ENCODE measurements around the gene RLN1. TPM values are rescaled to one million over a fixed set of nuclear protein-coding genes. Genes with fewer than 3 reads are reported as not detected.

The RLN1 gene
- total and polyA plus RNA-seq, 2 experiments from 2014 or later = not detected

DNA sequence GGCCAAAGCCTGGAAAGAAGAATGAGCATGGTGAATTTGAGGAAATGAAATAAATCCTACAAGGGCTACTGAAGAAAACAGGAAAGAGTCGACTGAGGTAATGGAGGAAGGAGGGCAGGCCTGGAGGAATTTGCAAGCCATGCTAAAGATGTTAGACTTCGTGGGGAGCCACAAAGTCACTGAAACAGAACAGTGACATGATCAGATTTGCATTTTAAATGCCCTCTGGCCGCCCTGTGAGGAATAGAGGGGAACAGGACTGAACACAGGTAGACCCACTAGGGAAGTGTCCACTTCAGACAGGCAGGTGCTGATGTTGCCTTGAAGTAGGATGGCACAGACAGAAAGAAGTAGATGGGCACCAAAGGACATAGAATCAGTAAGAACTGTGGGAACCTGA, 42.8 kb upstream of the RLN1 start:
- no peak for DNase-seq
- Histone ChIP-seq H3F3A (ENCODE audit: insufficient read depth) (no peaks in the 10 kb centered on the region), H3K4me2 (ENCODE audit: unreplicated experiment) (no peak overlapping the region), H3K27me3 (replicated peaks; ENCODE audit: insufficient read depth) (no peaks in the 10 kb centered on the region), H3K36me3 (ENCODE audit: low read depth) (no peaks in the 10 kb centered on the region), H3K79me2 (ENCODE audit: insufficient read depth) (no peaks in the 10 kb centered on the region), H3K9me3 (ENCODE audit: low read depth) (no peaks in the 10 kb centered on the region), H3K27ac (no peak overlapping the region), H4K20me1 (ENCODE audit: insufficient read depth) (no peaks in the 10 kb centered on the region), H2AFZ (no peak overlapping the region), H3K9me2 (ENCODE audit: insufficient read depth) (no peaks in the 10 kb centered on the region), H3K9ac (no peak overlapping the region), H3K4me3 (no peak overlapping the region), H3K4me1 (ENCODE audit: insufficient read depth) (no peaks in the 10 kb centered on the region; the same call in 1 of the 2 replicates)
- TF ChIP-seq EZH2phosphoT487 (IDR thresholded peaks at IDR 0.05; ENCODE audit: insufficient read depth, low read depth) = no peak
- TF ChIP-seq EZH2 (IDR thresholded peaks at IDR 0.05; ENCODE audit: insufficient read depth, poor library complexity, severe bottlenecking) = no peak
- 80 to 85% methylated on average over 3 of the region's 3 CpGs for WGBS, 2 experiments (ENCODE audit: low coverage in 1 of 2, low lambda C conversion rate in 2 of 2, missing lambda C conversion rate in 2 of 2)
- in situ Hi-C loops (cut with MboI) = no loop called here

DNA sequence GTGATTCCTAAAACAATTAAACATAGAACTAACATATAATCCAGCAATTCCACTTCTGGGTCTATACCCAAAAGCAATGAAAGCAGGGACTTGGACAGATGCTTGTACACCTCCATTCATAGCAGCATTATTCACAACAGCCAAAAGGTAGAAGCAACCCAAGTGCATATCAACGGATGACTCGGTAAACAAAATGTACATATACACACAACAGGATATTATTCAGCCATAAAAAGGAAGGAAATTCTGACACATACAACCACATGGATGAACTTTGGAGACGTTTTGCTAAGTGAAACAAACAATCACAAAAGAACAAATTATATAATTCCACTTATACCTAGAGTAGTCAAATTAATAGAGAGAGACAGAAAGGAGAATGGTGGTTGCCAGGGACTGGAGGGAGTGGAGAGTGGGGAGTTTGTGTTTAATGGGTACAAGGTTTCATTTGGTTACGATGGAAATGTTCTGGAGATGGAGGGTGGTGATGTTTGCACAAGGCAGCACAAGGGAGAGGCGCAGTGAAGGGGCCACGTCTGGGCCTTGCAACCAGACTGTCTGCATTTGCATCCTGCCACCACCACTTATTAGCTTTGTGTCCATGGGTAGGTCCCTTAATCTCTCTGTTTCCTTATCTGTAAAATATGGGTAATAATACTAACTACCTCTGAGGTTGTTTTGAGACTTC, 36.3 kb upstream of the RLN1 start:
- H3K9me3 ChIP-seq (ENCODE audit: low read depth) = no peaks in the 10 kb centered on the region
- H3K79me2 ChIP-seq (ENCODE audit: insufficient read depth) = no peaks in the 10 kb centered on the region
- H3K4me2 ChIP-seq (ENCODE audit: unreplicated experiment) = no peak overlapping the region
- no peak overlapping the region for H3K27ac ChIP-seq
- H3K4me3 ChIP-seq = no peak overlapping the region
- no peak overlapping the region for H2AFZ ChIP-seq
- H3K27me3 ChIP-seq (replicated peaks; ENCODE audit: insufficient read depth) = no peaks in the 10 kb centered on the region
- TF ChIP-seq EZH2phosphoT487 (IDR thresholded peaks at IDR 0.05; ENCODE audit: insufficient read depth, low read depth) (no peak), EZH2 (IDR thresholded peaks at IDR 0.05; ENCODE audit: insufficient read depth, poor library complexity, severe bottlenecking) (no peak)
- H3K9me2 ChIP-seq (ENCODE audit: insufficient read depth) = no peaks in the 10 kb centered on the region
- no peaks in the 10 kb centered on the region for H3K4me1 ChIP-seq (ENCODE audit: insufficient read depth)
- no peaks in the 10 kb centered on the region for H4K20me1 ChIP-seq (ENCODE audit: insufficient read depth)
- in situ Hi-C loops (cut with MboI) = no loop called here
- no peaks in the 10 kb centered on the region for H3F3A ChIP-seq (ENCODE audit: insufficient read depth)
- H3K36me3 ChIP-seq (ENCODE audit: low read depth) = 0 out of 2 replicates have a peak, but pooled peaks cover 3% of the 10 kb centered on the region
- WGBS, 2 experiments (ENCODE audit: low coverage in 1 of 2, low lambda C conversion rate in 2 of 2, missing lambda C conversion rate in 2 of 2) = 82 to 85% methylated on average over 6 of the region's 6 CpGs
- H3K9ac ChIP-seq = no peak overlapping the region
- DNase-seq = peak; percentile 13

DNA sequence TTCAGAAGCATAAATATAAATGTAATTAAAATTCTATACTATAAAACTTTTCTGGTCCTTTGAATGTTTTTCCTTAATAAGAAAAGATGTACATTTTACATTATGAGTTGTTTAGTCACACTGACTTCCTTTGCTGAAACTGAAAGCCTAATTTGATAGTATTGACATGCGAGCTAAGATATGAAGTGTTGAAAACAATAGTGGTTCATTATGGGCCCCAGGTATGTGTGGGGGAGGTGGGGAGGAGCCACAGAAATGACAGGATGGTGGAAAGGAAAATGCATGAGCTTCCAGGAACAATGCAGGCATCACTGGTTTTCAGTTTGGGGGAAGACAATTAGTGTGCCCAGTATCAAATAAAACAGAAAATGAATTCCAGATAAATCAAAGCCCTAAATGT, 35.4 kb upstream of the RLN1 start:
- Histone ChIP-seq H3K4me2 (ENCODE audit: unreplicated experiment) (no peak overlapping the region), H3K9ac (no peak overlapping the region), H3K27me3 (replicated peaks; ENCODE audit: insufficient read depth) (no peaks in the 10 kb centered on the region), H3K79me2 (ENCODE audit: insufficient read depth) (no peaks in the 10 kb centered on the region), H3K9me3 (ENCODE audit: low read depth) (no peaks in the 10 kb centered on the region), H3K9me2 (ENCODE audit: insufficient read depth) (no peaks in the 10 kb centered on the region), H3K4me1 (ENCODE audit: insufficient read depth) (no peaks in the 10 kb centered on the region), H4K20me1 (ENCODE audit: insufficient read depth) (no peaks in the 10 kb centered on the region), H3K27ac (no peak overlapping the region), H3K4me3 (no peak overlapping the region), H2AFZ (no peak overlapping the region), H3F3A (ENCODE audit: insufficient read depth) (no peaks in the 10 kb centered on the region), H3K36me3 (ENCODE audit: low read depth) (0 out of 2 replicates have a peak, but pooled peaks cover 3% of the 10 kb centered on the region)
- TF ChIP-seq EZH2 (IDR thresholded peaks at IDR 0.05; ENCODE audit: insufficient read depth, poor library complexity, severe bottlenecking) (no peak), EZH2phosphoT487 (IDR thresholded peaks at IDR 0.05; ENCODE audit: insufficient read depth, low read depth) (no peak)
- no peak for DNase-seq
- in situ Hi-C loops (cut with MboI) = no loop called here
- 89 to 97% methylated on average over 1 of the region's 1 CpG for WGBS, 2 experiments (ENCODE audit: low coverage in 1 of 2, low lambda C conversion rate in 2 of 2, missing lambda C conversion rate in 2 of 2)

DNA sequence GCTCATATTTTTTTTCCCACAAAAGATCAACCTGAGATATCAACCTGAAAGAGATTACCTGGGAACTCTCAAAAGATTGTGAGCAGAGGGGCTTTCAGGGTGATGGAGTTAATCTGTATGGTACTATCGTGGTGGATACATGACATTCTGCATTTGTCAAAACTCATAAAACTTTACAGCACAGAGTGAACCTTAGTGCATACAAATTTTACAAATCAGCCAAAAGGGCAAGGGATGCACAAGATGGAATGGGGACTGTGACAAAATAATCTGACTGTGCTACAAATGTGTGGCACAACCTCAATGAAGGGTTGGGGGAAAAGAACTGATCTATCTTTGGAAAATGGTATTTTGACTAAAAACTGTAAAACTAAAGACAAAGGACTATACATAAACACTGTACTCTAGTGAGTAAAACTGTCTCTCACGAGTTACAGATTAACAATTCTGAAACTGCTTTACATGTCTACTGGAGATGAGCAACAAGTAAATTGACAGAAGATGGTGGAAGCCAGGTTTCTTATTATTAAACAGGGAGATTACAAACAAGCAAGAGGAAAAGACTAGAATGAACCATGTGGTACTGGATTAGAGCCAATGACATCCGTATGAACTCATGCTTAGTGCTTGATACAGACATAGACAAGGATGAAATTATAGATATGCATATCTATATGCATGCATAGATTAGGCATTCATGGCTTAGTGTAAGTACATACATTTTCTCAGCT, 24.8 kb upstream of the RLN1 start:
- Histone ChIP-seq H4K20me1 (ENCODE audit: insufficient read depth) (no peaks in the 10 kb centered on the region), H3K4me3 (no peak overlapping the region), H3K36me3 (ENCODE audit: low read depth) (no peaks in the 10 kb centered on the region), H3K27me3 (replicated peaks; ENCODE audit: insufficient read depth) (no peaks in the 10 kb centered on the region), H3K79me2 (ENCODE audit: insufficient read depth) (no peaks in the 10 kb centered on the region), H2AFZ (no peak overlapping the region), H3K4me2 (ENCODE audit: unreplicated experiment) (no peak overlapping the region), H3K9ac (no peak overlapping the region), H3K9me3 (ENCODE audit: low read depth) (no peaks in the 10 kb centered on the region), H3K4me1 (ENCODE audit: insufficient read depth) (no peaks in the 10 kb centered on the region), H3F3A (ENCODE audit: insufficient read depth) (no peaks in the 10 kb centered on the region), H3K9me2 (ENCODE audit: insufficient read depth) (no peaks in the 10 kb centered on the region), H3K27ac (no peak overlapping the region)
- TF ChIP-seq EZH2phosphoT487 (IDR thresholded peaks at IDR 0.05; ENCODE audit: insufficient read depth, low read depth) = no peak
- no peak for TF ChIP-seq EZH2 (IDR thresholded peaks at IDR 0.05; ENCODE audit: insufficient read depth, poor library complexity, severe bottlenecking)
- in situ Hi-C loops (cut with MboI) = no loop called here
- peak; percentile 50 for DNase-seq
- 53 to 63% methylated on average over 3 of the region's 3 CpGs for WGBS, 2 experiments (ENCODE audit: low coverage in 1 of 2, low lambda C conversion rate in 2 of 2, missing lambda C conversion rate in 2 of 2)

Measured in GM23248 (cell line).